Measurements from ENCODE around the gene NCAM1.

DNA sequence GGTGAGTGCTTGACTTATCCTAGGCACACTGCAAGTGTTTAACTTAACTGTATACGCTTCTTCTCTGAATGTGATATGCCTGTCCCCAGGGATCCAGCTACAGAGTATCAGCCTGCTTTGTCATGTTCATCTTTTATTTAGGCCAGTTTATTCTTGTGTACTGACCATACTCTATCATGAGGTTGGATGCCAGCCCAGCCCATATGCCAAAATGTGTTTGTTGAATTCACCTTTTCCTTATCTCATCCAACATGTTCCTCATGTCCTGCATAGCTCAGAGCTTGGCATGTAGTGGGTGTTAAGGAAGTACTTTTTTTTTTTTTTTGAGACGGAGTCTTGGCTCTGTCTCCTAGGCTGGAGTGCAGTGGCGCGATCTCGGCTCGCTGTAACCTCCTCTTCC, 116.2 kb downstream of the NCAM1 start:
- TF ChIP-seq, protein P1, sequence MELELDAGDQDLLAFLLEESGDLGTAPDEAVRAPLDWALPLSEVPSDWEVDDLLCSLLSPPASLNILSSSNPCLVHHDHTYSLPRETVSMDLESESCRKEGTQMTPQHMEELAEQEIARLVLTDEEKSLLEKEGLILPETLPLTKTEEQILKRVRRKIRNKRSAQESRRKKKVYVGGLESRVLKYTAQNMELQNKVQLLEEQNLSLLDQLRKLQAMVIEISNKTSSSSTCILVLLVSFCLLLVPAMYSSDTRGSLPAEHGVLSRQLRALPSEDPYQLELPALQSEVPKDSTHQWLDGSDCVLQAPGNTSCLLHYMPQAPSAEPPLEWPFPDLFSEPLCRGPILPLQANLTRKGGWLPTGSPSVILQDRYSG (tag; conservative IDR thresholded peaks at IDR 0.05; ENCODE audit: low read depth), result no peak
- TF ChIP-seq CGGBP1 (CRISPR knock-in tag; IDR thresholded peaks at IDR 0.05), result no peak

Data from K562 (cell line).